SJSA1 (cell line): ENCODE data around the gene C3orf85. TPM values are rescaled to one million over a fixed set of nuclear protein-coding genes. Genes with fewer than 3 reads are reported as not detected.

Source experiments
- DNase-seq, 2 experiments: peaks; one replicate each; pipeline ENCODE4 v3.0.0-alpha.2; 2015 to 2020; ENCODE audit warnings: low spot score in 2 of 2, low read depth in 1 of 2
- H3K27ac ChIP-seq: fragments of 250-450 bp; sonication (Bioruptor Pico); 2 replicates; pipeline ENCODE4 v1.5.1; 2020; ENCODE audit warnings: mild to moderate bottlenecking, moderate library complexity
- H3K27me3 ChIP-seq: fragments of 250-450 bp; sonication (Bioruptor Pico); replicated peaks from 2 replicates; pipeline ENCODE4 v1.5.1; 2020; ENCODE audit warnings: mild to moderate bottlenecking, moderate library complexity
- H3K36me3 ChIP-seq: fragments of 250-450 bp; sonication (Bioruptor Pico); 2 replicates; pipeline ENCODE4 v1.5.1; 2020; ENCODE audit warnings: mild to moderate bottlenecking
- H3K4me1 ChIP-seq: fragments of 250-450 bp; sonication (Bioruptor Pico); replicated peaks from 2 replicates; pipeline ENCODE4 v1.6.1; 2021; ENCODE audit warnings: mild to moderate bottlenecking
- H3K4me3 ChIP-seq: fragments of 250-450 bp; sonication (Bioruptor Pico); 2 replicates; pipeline ENCODE4 v1.5.1; 2020; ENCODE audit warnings: mild to moderate bottlenecking
- H3K9me3 ChIP-seq: fragments of 250-450 bp; sonication (Bioruptor Pico); replicated peaks from 2 replicates; pipeline ENCODE4 v1.5.1; 2020; ENCODE audit warnings: mild to moderate bottlenecking
- total RNA-seq: library from RNA; depleted of rRNA; stranded (reverse); fragments of >200 nt; shearing (Covaris generic); gene quantifications from 2 replicates; pipeline ENCODE4 v1.2.3, GENCODE V29; 2014; rRNA removed

The C3orf85 gene
- total RNA-seq, 1 experiment from 2014 or later, result not detected

- H3K36me3 ChIP-seq, result no peaks in the 10 kb centered on the region
- no peak overlapping the region for H3K27ac ChIP-seq
- no peaks in the 10 kb centered on the region for H3K4me1 ChIP-seq
- H3K9me3 ChIP-seq, result no peaks in the 10 kb centered on the region
- no peak for DNase-seq
- H3K4me3 ChIP-seq, result no peak overlapping the region
- H3K27me3 ChIP-seq, result no peaks in the 10 kb centered on the region
Measured at GRCh38 chr3:109175411-109175810, 38.9 kb downstream of the C3orf85 start.

- no peak for DNase-seq
Measured at GRCh38 chr3:109176726-109177125, 40.2 kb downstream of the C3orf85 start.

GRCh38 chr3:109177908-109178307, 41.4 kb downstream of the C3orf85 start:
- no peak for DNase-seq
- H3K36me3 ChIP-seq, result no peaks in the 10 kb centered on the region
- no peaks in the 10 kb centered on the region for H3K4me1 ChIP-seq
- no peaks in the 10 kb centered on the region for H3K27me3 ChIP-seq
- H3K9me3 ChIP-seq, result no peaks in the 10 kb centered on the region
- no peak overlapping the region for H3K4me3 ChIP-seq
- no peak overlapping the region for H3K27ac ChIP-seq

More at GRCh38 chr3:109176726-109177125, 40.2 kb downstream of the C3orf85 start:
- Histone ChIP-seq H3K36me3 (no peaks in the 10 kb centered on the region), H3K4me3 (no peak overlapping the region), H3K27me3 (no peaks in the 10 kb centered on the region), H3K27ac (no peak overlapping the region), H3K9me3 (no peaks in the 10 kb centered on the region), H3K4me1 (no peaks in the 10 kb centered on the region)

GRCh38 chr3:109178708-109179107, 42.2 kb downstream of the C3orf85 start:
- Histone ChIP-seq H3K36me3 (no peaks in the 10 kb centered on the region), H3K4me1 (no peaks in the 10 kb centered on the region), H3K9me3 (no peaks in the 10 kb centered on the region), H3K27me3 (no peaks in the 10 kb centered on the region), H3K4me3 (no peak overlapping the region), H3K27ac (no peak overlapping the region)
- no peak for DNase-seq

- no peaks in the 10 kb centered on the region for H3K9me3 ChIP-seq
- no peak overlapping the region for H3K27ac ChIP-seq
- no peak for DNase-seq
- no peaks in the 10 kb centered on the region for H3K36me3 ChIP-seq
- no peaks in the 10 kb centered on the region for H3K4me1 ChIP-seq
- no peak overlapping the region for H3K4me3 ChIP-seq
- no peaks in the 10 kb centered on the region for H3K27me3 ChIP-seq
Measured at GRCh38 chr3:109184726-109185125, 48.2 kb downstream of the C3orf85 start.

- H3K9me3 ChIP-seq, result no peaks in the 10 kb centered on the region
- no peaks in the 10 kb centered on the region for H3K4me1 ChIP-seq
- no peak overlapping the region for H3K4me3 ChIP-seq
- no peak overlapping the region for H3K27ac ChIP-seq
- no peaks in the 10 kb centered on the region for H3K27me3 ChIP-seq
- H3K36me3 ChIP-seq, result no peaks in the 10 kb centered on the region
- DNase-seq, result no peak
Measured at GRCh38 chr3:109187390-109187789, 50.9 kb downstream of the C3orf85 start.

- H3K27ac ChIP-seq, result no peak overlapping the region
- H3K4me1 ChIP-seq, result no peaks in the 10 kb centered on the region
- H3K27me3 ChIP-seq, result no peaks in the 10 kb centered on the region
- no peaks in the 10 kb centered on the region for H3K36me3 ChIP-seq
- H3K4me3 ChIP-seq, result no peak overlapping the region
- no peaks in the 10 kb centered on the region for H3K9me3 ChIP-seq
- DNase-seq, result no peak
Measured at GRCh38 chr3:109188741-109189140, 52.2 kb downstream of the C3orf85 start.

GRCh38 chr3:109191421-109191820, 54.9 kb downstream of the C3orf85 start:
- no peak overlapping the region for H3K27ac ChIP-seq
- H3K9me3 ChIP-seq, result no peaks in the 10 kb centered on the region
- no peaks in the 10 kb centered on the region for H3K27me3 ChIP-seq
- H3K4me1 ChIP-seq, result no peaks in the 10 kb centered on the region
- DNase-seq, result no peak
- no peaks in the 10 kb centered on the region for H3K36me3 ChIP-seq
- H3K4me3 ChIP-seq, result no peak overlapping the region

GRCh38 chr3:109195815-109196214, 59.3 kb downstream of the C3orf85 start:
- H3K27ac ChIP-seq, result no peak overlapping the region
- H3K4me1 ChIP-seq, result no peaks in the 10 kb centered on the region
- no peaks in the 10 kb centered on the region for H3K9me3 ChIP-seq
- no peaks in the 10 kb centered on the region for H3K36me3 ChIP-seq
- H3K4me3 ChIP-seq, result no peak overlapping the region
- no peak for DNase-seq
- no peaks in the 10 kb centered on the region for H3K27me3 ChIP-seq

Other genes with a start within 250 kb of the C3orf85 start
- not detected in 2 replicates for gene GUCA1C, start 182.8 kb upstream of the C3orf85 start, total RNA-seq
- gene MORC1, start 18.6 kb upstream of the C3orf85 start, total RNA-seq, result not detected in 2 replicates
- gene DPPA2, start 179.8 kb downstream of the C3orf85 start, total RNA-seq, result not detected in 2 replicates
- not detected in 2 replicates for gene DPPA4, start 200.8 kb downstream of the C3orf85 start, total RNA-seq